ENCODE data around the gene C19orf85.
A peak's percentile ranks its signal among the peaks of the same experiment; 100 is the strongest.

C19orf85 gene

GRCh38 chr19:55503502-55504251 lies 39.1 kb upstream of the C19orf85 start (continued):
- TF ChIP-seq ZBTB44 (tag by site-specific recombination; IDR thresholded peaks at IDR 0.05) (0 out of 2 replicates have a peak, but pooled peaks have one; percentile 55), ZNF223 (tag by site-specific recombination; IDR thresholded peaks at IDR 0.05) (peak; percentile 88), SP2 (tag by site-specific recombination; IDR thresholded peaks at IDR 0.05) (peak; percentile 89), ZNF23 (tag by site-specific recombination; IDR thresholded peaks at IDR 0.05; ENCODE audit: borderline replicate concordance) (no peak), ZNF2 (tag by site-specific recombination; IDR thresholded peaks at IDR 0.05) (peak; percentile 94), ZNF692 (tag by site-specific recombination; IDR thresholded peaks at IDR 0.05) (peak; percentile 100), ZNF558 (tag by site-specific recombination; IDR thresholded peaks at IDR 0.05) (no peak), ZNF777 (tag by site-specific recombination; IDR thresholded peaks at IDR 0.05; ENCODE audit: borderline replicate concordance) (peak; percentile 82), ZBTB10 (tag by site-specific recombination; IDR thresholded peaks at IDR 0.05) (0 out of 2 replicates have a peak, but pooled peaks have one; percentile 50), ZNF26 (tag by site-specific recombination; IDR thresholded peaks at IDR 0.05) (no peak), OVOL3 (tag by site-specific recombination; IDR thresholded peaks at IDR 0.05) (no peak), ZFP69B (tag by site-specific recombination; IDR thresholded peaks at IDR 0.05) (peak; percentile 99), ZNF292 (tag by site-specific recombination; IDR thresholded peaks at IDR 0.05; ENCODE audit: borderline replicate concordance, low read depth) (no peak), SP3 (tag by site-specific recombination; IDR thresholded peaks at IDR 0.05) (peak; percentile 48; the same call in 1 of the 2 replicates), ZNF768 (tag by site-specific recombination; IDR thresholded peaks at IDR 0.05) (no peak), ZNF561 (tag by site-specific recombination; IDR thresholded peaks at IDR 0.05; ENCODE audit: borderline replicate concordance) (peak; percentile 68; the same call in 1 of the 2 replicates), ZNF391 (tag by site-specific recombination; IDR thresholded peaks at IDR 0.05; ENCODE audit: borderline replicate concordance, low read depth) (no peak; the same call in 1 of the 2 replicates), ZNF585B (tag by site-specific recombination; IDR thresholded peaks at IDR 0.05) (no peak), ZNF19 (tag by site-specific recombination; IDR thresholded peaks at IDR 0.05; ENCODE audit: low read depth) (no peak)
